SK-N-MC (cell line): ENCODE data around the gene NIP7.

Experiments used
- EZH2 ChIP-seq: fragments of 200-600 bp; sonication (generic); IDR thresholded peaks from one replicate; pipeline ENCODE4 v1.6.1; 2017; ENCODE audit warnings: antibody characterized with exemption
- FOXP2 ChIP-seq: optimal IDR thresholded peaks from 2 replicates; pipeline ENCODE3; 2011; ENCODE audit warnings: mild to moderate bottlenecking, moderate library complexity; ENCODE audit not compliant: insufficient read depth; ENCODE audit errors: extremely low read length, control extremely low read depth
- POLR2AphosphoS5 ChIP-seq: IDR thresholded peaks from 2 replicates; pipeline ENCODE4 v1.6.1; 2012; ENCODE audit warnings: mild to moderate bottlenecking, low read depth, low read length, borderline replicate concordance

DNA sequence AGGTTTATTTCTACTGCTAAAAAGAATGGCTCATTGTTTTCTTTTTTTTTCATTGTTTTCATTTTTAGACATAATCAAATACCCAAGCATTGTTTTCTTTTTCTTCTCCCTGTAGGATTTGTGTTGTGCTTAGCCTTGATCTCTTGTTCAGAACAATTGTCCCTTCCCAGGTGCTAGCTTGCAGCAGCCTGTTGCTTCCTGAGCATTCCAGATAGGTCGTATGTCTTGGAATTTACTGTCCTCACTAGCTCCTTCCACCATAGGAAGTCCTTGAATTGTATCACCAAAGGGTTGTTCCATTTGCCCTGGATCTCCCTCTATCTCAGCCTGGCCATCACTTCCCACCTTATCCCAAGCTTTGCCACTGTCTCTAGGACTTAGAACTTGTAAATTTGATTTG is 38.4 kb upstream of the NIP7 start:
- no peak for TF ChIP-seq EZH2
- TF ChIP-seq POLR2AphosphoS5, result no peak
- no peak for TF ChIP-seq FOXP2
